CD8-positive, alpha-beta memory T cell (primary cell): ENCODE data around the gene ZNF217. TPM values are rescaled to one million over a fixed set of nuclear protein-coding genes. Genes with fewer than 3 reads are reported as not detected.
"Not testable (repeated sequence)": the region's sequence is repeated elsewhere in the genome, so short reads cannot be mapped to it uniquely, and the experiment has no call there.

Source experiments
- CTCF ChIA-PET: fragments of 350-600 bp; sonication (Branson Sonifier 250); formaldehyde crosslinking; loops from one replicate; lab custom pipeline; 2021; ENCODE audit warnings: antibody characterized with exemption; lab: Charles Lee
- POLR2A ChIA-PET: fragments of 350-600 bp; sonication (Branson Sonifier 250); formaldehyde crosslinking; loops from one replicate; lab custom pipeline; 2021; ENCODE audit warnings: antibody characterized with exemption; lab: Charles Lee
- DNase-seq, 5 donors: peaks; one replicate each; pipeline versions ENCODE4 v3.0.0 to v3.0.0-alpha.2; 2020 to 2022; ENCODE audit warnings: mixed read lengths in 1 of 5
- H3K27ac ChIP-seq: one replicate; pipeline ENCODE4 v1.7.0; 2013; ENCODE audit warnings: low read depth, mild to moderate bottlenecking, low read length, moderate library complexity
- H3K27me3 ChIP-seq: 2 replicates; pipeline ENCODE4 v1.7.0; 2013; ENCODE audit warnings: low read length, mild to moderate bottlenecking; ENCODE audit not compliant: insufficient read depth, poor library complexity, severe bottlenecking
- H3K36me3 ChIP-seq: 2 replicates; pipeline ENCODE4 v1.7.0; 2013; ENCODE audit warnings: mild to moderate bottlenecking, low read length, moderate library complexity; ENCODE audit not compliant: insufficient read depth
- H3K4me1 ChIP-seq: 2 replicates; pipeline ENCODE4 v1.7.0; 2013; ENCODE audit warnings: mild to moderate bottlenecking, low read length, moderate library complexity; ENCODE audit not compliant: insufficient read depth
- H3K4me3 ChIP-seq: 2 replicates; pipeline ENCODE4 v1.7.0; 2013; ENCODE audit warnings: mild to moderate bottlenecking, low read length
- H3K9me3 ChIP-seq: 2 replicates; pipeline ENCODE4 v1.7.0; 2013; ENCODE audit warnings: mild to moderate bottlenecking, low read length
- H3K27ac Mint-ChIP-seq, 8 donors: one replicate each; pipeline ENCODE4 v1.8.0; 2020 to 2021; ENCODE audit warnings: mixed read lengths in 8 of 8, mild to moderate bottlenecking in 6 of 8, inconsistent platforms in 3 of 8, moderate library complexity in 3 of 8
- H3K27me3 Mint-ChIP-seq, 2 donors: one replicate each; pipeline ENCODE4 v1.8.0; 2020 to 2021; ENCODE audit warnings: mixed read lengths in 2 of 2, mild to moderate bottlenecking in 1 of 2, moderate library complexity in 1 of 2
- H3K36me3 Mint-ChIP-seq, 3 donors: one replicate each; pipeline ENCODE4 v1.8.0; 2020 to 2021; ENCODE audit warnings: mixed read lengths in 3 of 3, inconsistent platforms in 1 of 3, mild to moderate bottlenecking in 1 of 3
- H3K4me1 Mint-ChIP-seq, 3 donors: one replicate each; pipeline ENCODE4 v1.8.0; 2020 to 2021; ENCODE audit warnings: mixed read lengths in 3 of 3, inconsistent platforms in 1 of 3, mild to moderate bottlenecking in 1 of 3
- H3K4me3 Mint-ChIP-seq, 7 donors: one replicate each; pipeline ENCODE4 v1.8.0; 2020 to 2021; ENCODE audit warnings: mixed read lengths in 7 of 7, mild to moderate bottlenecking in 6 of 7, moderate library complexity in 4 of 7, inconsistent platforms in 2 of 7
- H3K9me3 Mint-ChIP-seq, 5 donors: one replicate each; pipeline ENCODE4 v1.8.0; 2020 to 2022; ENCODE audit warnings: mixed read lengths in 5 of 5, mild to moderate bottlenecking in 3 of 5, moderate library complexity in 2 of 5, inconsistent platforms in 1 of 5
- polyA plus RNA-seq: library from polyadenylated mRNA; unstranded; fragments of 300-500 nt; fragmentation: Illumina TruSeq; gene quantifications from one replicate; pipeline ENCODE4 v1.2.3, GENCODE V29; 2021
- total RNA-seq, 2 experiments: library from RNA; stranded (reverse); gene quantifications; one replicate each; pipeline ENCODE4 v1.2.3, GENCODE V29; 2021

The ZNF217 gene
- total and polyA plus RNA-seq, 3 experiments from 2014 or later = 24.0 to 54.3 (median 52.5) TPM

GRCh38 chr20:53599378-53599777 is 5.7 kb upstream of the ZNF217 start:
- Mint-ChIP-seq H3K27me3 (no peaks in the 10 kb centered on the region), H3K27ac (peak overlapping the region; percentile 85 to 96 (median 92)), H3K9me3 (no peaks in the 10 kb centered on the region), H3K36me3 (peaks cover 0 to 13% (median 10%) of the 10 kb centered on the region in 3 donors), H3K4me1 (peaks cover 49 to 80% (median 77%) of the 10 kb centered on the region in 3 donors), H3K4me3 (peak overlapping the region in 2 of 7 donors; percentile 51 to 72)
- POLR2A ChIA-PET = interaction anchor here (0.5 to 0.9 kb wide), 2 partner anchors 10 to 493 kb away, joined by 3 to 5 read pairs; no protein-coding TSS in a partner anchor
- Histone ChIP-seq H3K4me1 (peaks cover 28% of the 10 kb centered on the region), H3K4me3 (no peak overlapping the region), H3K9me3 (no peaks in the 10 kb centered on the region), H3K27ac (no peak overlapping the region), H3K27me3 (no peaks in the 10 kb centered on the region), H3K36me3 (no peaks in the 10 kb centered on the region)
- CTCF ChIA-PET = no interaction called here
- no peak for DNase-seq

- peak overlapping the region in 6 of 7 donors; percentile 3 to 72 (median 34) for H3K4me3 Mint-ChIP-seq
- peaks cover 0 to 13% (median 10%) of the 10 kb centered on the region in 3 donors for H3K36me3 Mint-ChIP-seq
- Histone ChIP-seq H3K4me1 (peaks cover 28% of the 10 kb centered on the region), H3K27me3 (no peaks in the 10 kb centered on the region), H3K36me3 (no peaks in the 10 kb centered on the region), H3K27ac (no peak overlapping the region), H3K4me3 (no peak overlapping the region), H3K9me3 (no peaks in the 10 kb centered on the region)
- ChIA-PET POLR2A (interaction anchor here (0.9 kb wide), 1 partner anchor 11 kb away, joined by 3 read pairs; no protein-coding TSS in a partner anchor), CTCF (interaction anchor here (1.4 kb wide), 1 partner anchor 11 kb away, joined by 3 read pairs; no protein-coding TSS in a partner anchor)
- H3K27me3 Mint-ChIP-seq = no peaks in the 10 kb centered on the region
- H3K27ac Mint-ChIP-seq = peak overlapping the region; percentile 85 to 96 (median 92)
- DNase-seq = no peak
- no peaks in the 10 kb centered on the region for H3K9me3 Mint-ChIP-seq
- H3K4me1 Mint-ChIP-seq = peaks cover 49 to 78% (median 77%) of the 10 kb centered on the region in 3 donors
Measured at GRCh38 chr20:53599044-53599362, 5.4 kb upstream of the ZNF217 start.

- peak overlapping the region; percentile 6 for H3K27ac ChIP-seq
Measured at GRCh38 chr20:53598140-53599043, 4.8 kb upstream of the ZNF217 start.

GRCh38 chr20:53597521-53598120 is 4.0 kb upstream of the ZNF217 start:
- H3K4me1 ChIP-seq = peaks cover 28% of the 10 kb centered on the region
- Mint-ChIP-seq H3K36me3 (peaks cover 0 to 9% (median 8%) of the 10 kb centered on the region in 3 donors), H3K4me3 (peak overlapping the region in 4 of 7 donors; percentile 0 to 72 (median 44)), H3K27me3 (peaks cover 0 to 2% of the 10 kb centered on the region in 2 donors), H3K4me1 (peaks cover 44 to 70% (median 69%) of the 10 kb centered on the region in 3 donors), H3K27ac (peak overlapping the region in 7 of 8 donors; percentile 31 to 93 (median 85)), H3K9me3 (no peaks in the 10 kb centered on the region)
- H3K27me3 ChIP-seq = no peaks in the 10 kb centered on the region
- H3K9me3 ChIP-seq = no peaks in the 10 kb centered on the region
- no peaks in the 10 kb centered on the region for H3K36me3 ChIP-seq
- POLR2A ChIA-PET = no interaction called here
- DNase-seq = no peak
- H3K27ac ChIP-seq = no peak overlapping the region
- H3K4me3 ChIP-seq = no peak overlapping the region
- CTCF ChIA-PET = interaction anchor here (0.6 to 2.2 kb wide), 4 partner anchors 9 to 168 kb away, joined by 3 to 5 read pairs (median 3); no protein-coding TSS in a partner anchor

More at GRCh38 chr20:53598140-53599043, 4.8 kb upstream of the ZNF217 start:
- Mint-ChIP-seq H3K27ac (peak overlapping the region; percentile 85 to 96 (median 92)), H3K4me1 (peaks cover 46 to 73% (median 72%) of the 10 kb centered on the region in 3 donors), H3K27me3 (no peaks in the 10 kb centered on the region), H3K36me3 (peaks cover 0 to 10% (median 8%) of the 10 kb centered on the region in 3 donors), H3K4me3 (peak overlapping the region in 6 of 7 donors; percentile 3 to 72 (median 44)), H3K9me3 (no peaks in the 10 kb centered on the region)
- POLR2A ChIA-PET = interaction anchor here (0.9 kb wide), 1 partner anchor 11 kb away, joined by 3 read pairs; no protein-coding TSS in a partner anchor
- H3K27me3 ChIP-seq = no peaks in the 10 kb centered on the region
- no peaks in the 10 kb centered on the region for H3K9me3 ChIP-seq
- no peak overlapping the region for H3K4me3 ChIP-seq
- H3K4me1 ChIP-seq = peaks cover 28% of the 10 kb centered on the region
- no peaks in the 10 kb centered on the region for H3K36me3 ChIP-seq
- no peak for DNase-seq
- CTCF ChIA-PET = interaction anchor here (1.4 to 2.2 kb wide), 2 partner anchors 8 to 11 kb away, joined by 3 to 5 read pairs; no protein-coding TSS in a partner anchor

GRCh38 chr20:53597030-53597482 is 3.4 kb upstream of the ZNF217 start:
- Histone ChIP-seq H3K36me3 (no peaks in the 10 kb centered on the region), H3K4me1 (peaks cover 28% of the 10 kb centered on the region), H3K9me3 (no peaks in the 10 kb centered on the region), H3K27ac (no peak overlapping the region), H3K4me3 (peak overlapping the region; percentile 55), H3K27me3 (no peaks in the 10 kb centered on the region)
- CTCF ChIA-PET = interaction anchor here (0.6 to 2.2 kb wide), 4 partner anchors 10 to 168 kb away, joined by 3 to 5 read pairs (median 3); no protein-coding TSS in a partner anchor
- H3K9me3 Mint-ChIP-seq = no peaks in the 10 kb centered on the region
- peaks cover 0 to 4% of the 10 kb centered on the region in 2 donors for H3K27me3 Mint-ChIP-seq
- H3K4me1 Mint-ChIP-seq = peaks cover 40 to 64% (median 64%) of the 10 kb centered on the region in 3 donors
- DNase-seq = no peak
- peak overlapping the region in 6 of 7 donors; percentile 31 to 80 (median 64) for H3K4me3 Mint-ChIP-seq
- peak overlapping the region; percentile 60 to 93 (median 84) for H3K27ac Mint-ChIP-seq
- H3K36me3 Mint-ChIP-seq = peaks cover 0 to 10% (median 5%) of the 10 kb centered on the region in 3 donors
- POLR2A ChIA-PET = interaction anchor here (1.5 kb wide), 1 partner anchor 46 kb away, joined by 5 read pairs; no protein-coding TSS in a partner anchor

GRCh38 chr20:53596189-53597001 is 2.8 kb upstream of the ZNF217 start:
- DNase-seq = peak in 1 of 5 donors; percentile 43
- H3K4me1 Mint-ChIP-seq = peaks cover 40 to 70% (median 65%) of the 10 kb centered on the region in 3 donors
- CTCF ChIA-PET = interaction anchor here (1.3 to 3.3 kb wide), 4 partner anchors 10 to 112 kb away, joined by 3 to 16 read pairs (median 4); no protein-coding TSS in a partner anchor

More at GRCh38 chr20:53596189-53597001, 2.8 kb upstream of the ZNF217 start:
- H3K4me1 ChIP-seq = peaks cover 28% of the 10 kb centered on the region
- not testable (repeated sequence) for H3K27me3 Mint-ChIP-seq, H3K27me3 ChIP-seq, H3K36me3 ChIP-seq, H3K9me3 ChIP-seq, H3K9me3 Mint-ChIP-seq, H3K27ac ChIP-seq
- H3K4me3 ChIP-seq = peak overlapping the region; percentile 55
- POLR2A ChIA-PET = interaction anchor here (0.6 to 1.5 kb wide), 3 partner anchors 46 to 339 kb away, joined by 3 to 5 read pairs (median 4); no protein-coding TSS in a partner anchor
- Mint-ChIP-seq H3K36me3 (peaks cover 0 to 16% (median 5%) of the 10 kb centered on the region in 3 donors), H3K27ac (peak overlapping the region; percentile 24 to 93 (median 84)), H3K4me3 (peak overlapping the region; percentile 58 to 80 (median 63))
